AG04449 (cell line): ENCODE measurements around the gene PADI4.

ENCODE experiments used
- CTCF ChIA-PET: fragments of 350-600 bp; formaldehyde crosslinking; extraction: SDS; loops from one replicate; lab custom pipeline; 2021; ENCODE audit warnings: antibody characterized with exemption; lab: Yijun Ruan, JAX
- POLR2A ChIA-PET: fragments of 400-600, 350-600 bp; formaldehyde crosslinking; extraction: SDS; loops from one replicate; lab custom pipeline; 2020; ENCODE audit warnings: antibody characterized with exemption, inconsistent platforms; lab: Yijun Ruan, JAX
- DNase-seq: peaks from one replicate; pipeline ENCODE4 v3.0.0-alpha.2; 2010; ENCODE audit warnings: low read depth, low spot score
- H3K4me3 ChIP-seq: 2 replicates; pipeline ENCODE4 v1.5.1; 2011; ENCODE audit warnings: low read depth, mild to moderate bottlenecking, control low read depth, low read length
- TF ChIP-seq, protein P1 (sequence below): IDR thresholded peaks from one replicate; pipeline ENCODE4 v1.5.1; 2011; ENCODE audit warnings: mild to moderate bottlenecking, moderate library complexity, low read length, control low read depth, inconsistent platforms; ENCODE audit not compliant: insufficient read depth; ENCODE audit errors: missing control alignments

Gene PADI4

GRCh38 chr1:17346046-17346789 lies 38.2 kb downstream of the PADI4 start:
- no peak for DNase-seq
- TF ChIP-seq, protein P1, sequence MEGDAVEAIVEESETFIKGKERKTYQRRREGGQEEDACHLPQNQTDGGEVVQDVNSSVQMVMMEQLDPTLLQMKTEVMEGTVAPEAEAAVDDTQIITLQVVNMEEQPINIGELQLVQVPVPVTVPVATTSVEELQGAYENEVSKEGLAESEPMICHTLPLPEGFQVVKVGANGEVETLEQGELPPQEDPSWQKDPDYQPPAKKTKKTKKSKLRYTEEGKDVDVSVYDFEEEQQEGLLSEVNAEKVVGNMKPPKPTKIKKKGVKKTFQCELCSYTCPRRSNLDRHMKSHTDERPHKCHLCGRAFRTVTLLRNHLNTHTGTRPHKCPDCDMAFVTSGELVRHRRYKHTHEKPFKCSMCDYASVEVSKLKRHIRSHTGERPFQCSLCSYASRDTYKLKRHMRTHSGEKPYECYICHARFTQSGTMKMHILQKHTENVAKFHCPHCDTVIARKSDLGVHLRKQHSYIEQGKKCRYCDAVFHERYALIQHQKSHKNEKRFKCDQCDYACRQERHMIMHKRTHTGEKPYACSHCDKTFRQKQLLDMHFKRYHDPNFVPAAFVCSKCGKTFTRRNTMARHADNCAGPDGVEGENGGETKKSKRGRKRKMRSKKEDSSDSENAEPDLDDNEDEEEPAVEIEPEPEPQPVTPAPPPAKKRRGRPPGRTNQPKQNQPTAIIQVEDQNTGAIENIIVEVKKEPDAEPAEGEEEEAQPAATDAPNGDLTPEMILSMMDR, result no peak
- CTCF ChIA-PET, result interaction anchor here (0.8 to 2.3 kb wide), 3 partner anchors 10 to 225 kb away, joined by 3 to 8 read pairs (median 3); no protein-coding TSS in a partner anchor
- POLR2A ChIA-PET, result no interaction called here
- no peak overlapping the region for H3K4me3 ChIP-seq

GRCh38 chr1:17347769-17348592 lies 40.0 kb downstream of the PADI4 start:
- ChIA-PET POLR2A (no interaction called here), CTCF (interaction anchor here (0.5 to 2.8 kb wide), 2 partner anchors 12 to 145 kb away, joined by 3 to 16 read pairs; no protein-coding TSS in a partner anchor)
- no peak for DNase-seq
- TF ChIP-seq, protein P1, result no peak
- H3K4me3 ChIP-seq, result no peak overlapping the region

DNA sequence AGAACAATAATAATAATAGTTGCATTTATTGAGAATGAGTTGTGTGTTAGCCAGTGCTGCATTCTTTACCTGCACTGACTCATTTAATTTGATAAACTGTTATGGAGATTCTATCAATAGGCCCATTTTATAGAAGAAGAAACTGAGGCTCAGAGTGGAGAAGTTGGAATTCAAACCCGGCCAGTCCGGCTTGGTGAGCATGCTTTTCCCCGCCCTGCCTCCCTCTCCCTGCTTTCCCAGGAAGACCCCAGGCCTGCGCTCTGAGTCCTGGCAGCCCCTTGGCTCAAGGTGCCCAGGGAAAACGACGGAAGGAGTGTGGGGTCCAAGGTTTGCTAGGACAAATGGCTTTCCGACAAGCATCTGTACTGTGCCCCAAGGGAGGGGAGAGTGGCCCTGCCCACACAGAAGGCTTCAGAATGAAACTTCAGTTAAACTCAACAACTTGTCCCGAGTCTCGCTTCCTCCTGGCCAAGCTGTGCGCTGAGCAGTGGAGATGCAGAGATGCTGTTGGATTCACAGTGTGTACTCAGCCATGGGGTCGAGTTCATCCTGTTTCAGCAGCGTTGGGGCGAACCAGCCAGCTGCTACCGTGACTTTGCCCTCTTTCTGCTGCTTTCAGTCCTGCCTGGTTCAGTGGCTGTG lies 40.7 kb downstream of the PADI4 start:
- H3K4me3 ChIP-seq, result no peak overlapping the region
- CTCF ChIA-PET, result interaction anchor here (2.8 kb wide), 1 partner anchor 13 kb away, joined by 16 read pairs; no protein-coding TSS in a partner anchor
- DNase-seq, result no peak
- TF ChIP-seq, protein P1, result no peak
- POLR2A ChIA-PET, result no interaction called here

GRCh38 chr1:17350083-17350482 lies 42.1 kb downstream of the PADI4 start:
- no peak overlapping the region for H3K4me3 ChIP-seq
- TF ChIP-seq, protein P1, result no peak
- ChIA-PET CTCF (no interaction called here), POLR2A (no interaction called here)
- no peak for DNase-seq

- ChIA-PET POLR2A (no interaction called here), CTCF (no interaction called here)
- no peak overlapping the region for H3K4me3 ChIP-seq
- no peak for DNase-seq
- TF ChIP-seq, protein P1, result no peak
These were observed 43.0 kb downstream of the PADI4 start for GRCh38 chr1:17350928-17351446.
